Psoas muscle (tissue), 8 donors: Measurements from ENCODE around the gene GRK2. TPM values are rescaled to one million over a fixed set of nuclear protein-coding genes. Genes with fewer than 3 reads are reported as not detected.

ENCODE experiments used
- ATAC-seq, 4 donors: fragments of 200-7000 bp; cut with Tn5 transposase; one replicate each; pipeline ENCODE4 v1.9.1; 2020; ENCODE audit warnings: moderate library complexity in 3 of 4, mild to moderate bottlenecking in 2 of 4
- DNase-seq, 2 donors: peaks; one replicate each; pipeline ENCODE4 v3.0.0-alpha.2; 2020
- H3K27ac ChIP-seq: fragments of 200-600 bp; one replicate; pipeline ENCODE4 v1.8.0; 2022
- H3K27me3 ChIP-seq, 3 donors: fragments of 200-600 bp in 1 of 3; one replicate each; pipeline versions ENCODE4 v1.6.1 to v1.8.0; 2013 to 2022; ENCODE audit warnings: low read length in 2 of 3, mild to moderate bottlenecking in 2 of 3, moderate library complexity in 1 of 3; ENCODE audit not compliant: insufficient read depth in 3 of 3
- H3K36me3 ChIP-seq, 2 donors: fragments of 200-600 bp in 1 of 2; one replicate each; pipeline versions ENCODE4 v1.6.1 to v1.8.0; 2013 to 2022; ENCODE audit warnings: low read depth in 1 of 2, mild to moderate bottlenecking in 1 of 2, moderate library complexity in 1 of 2; ENCODE audit not compliant: insufficient read depth in 1 of 2
- H3K4me1 ChIP-seq: fragments of 200-600 bp; one replicate; pipeline ENCODE4 v1.8.0; 2022
- H3K4me3 ChIP-seq: fragments of 200-600 bp; one replicate; pipeline ENCODE4 v1.8.0; 2022; ENCODE audit warnings: mild to moderate bottlenecking
- H3K9me3 ChIP-seq: fragments of 200-600 bp; one replicate; pipeline ENCODE4 v1.8.0; 2022
- WGBS, 3 donors: extraction: QIAGEN DNeasy Blood & Tissue Kit; methylation state at CpG; one replicate each; pipeline versions ENCODE4 v1.1.6 to v1.1.7; 2013; 5-methylcytosine and 5-hydroxymethylcytosine counted together
- intact Hi-C, 2 donors: fragments of 100-400 bp; cut with DNase I; formaldehyde crosslinking; loops; one replicate each; pipeline versions ENCODE4 v1.11.0 to v1.14.2; 2022
- polyA plus RNA-seq, 3 donors: library from polyadenylated mRNA; stranded (reverse); fragments of 200-250 nt; gene quantifications; one replicate each; pipeline ENCODE4 v1.2.3, GENCODE V29; 2013
- total RNA-seq, 4 donors: library from RNA; stranded (reverse); fragmentation: NEBNext Ultra II Directional in 2 of 4; extraction: Animal tissue kit (Norgen Biotek cat#: 25700) in 2 of 4; gene quantifications; one replicate each; pipeline versions ENCODE4 v1.2.1 to v1.2.4, GENCODE V29; 2021 to 2023
- TF ChIP-seq, protein P1 (sequence below): fragments of 200-600 bp; IDR thresholded peaks from one replicate; pipeline ENCODE4 v1.8.0; 2022; ENCODE audit warnings: antibody characterized with exemption
- donor health status: healthy with polysubstance abuse.
- donor health status: DM: no; HTN: no; CAD: no; lungs with moderate emphysema.
- donor health status: Bipolar disorder and iron deficiency.
- donor health status: healthy.
- donor health status: DM: yes; HTN: yes; CAD: no.
- donor health status: DM: no; HTN: no; CAD: no.
- donor health status: DM: no; HTN: no; CAD: no.
- donor health status: DM: yes; HTN: yes; CAD: no.

Gene GRK2
- total and polyA plus RNA-seq, 7 donors = 37.3 to 56.8 (median 46.2) TPM

- H3K36me3 ChIP-seq = peaks cover 0 to 50% of the 10 kb centered on the region in 2 donors
- no peaks in the 10 kb centered on the region for H3K27me3 ChIP-seq
- TF ChIP-seq, protein P1, sequence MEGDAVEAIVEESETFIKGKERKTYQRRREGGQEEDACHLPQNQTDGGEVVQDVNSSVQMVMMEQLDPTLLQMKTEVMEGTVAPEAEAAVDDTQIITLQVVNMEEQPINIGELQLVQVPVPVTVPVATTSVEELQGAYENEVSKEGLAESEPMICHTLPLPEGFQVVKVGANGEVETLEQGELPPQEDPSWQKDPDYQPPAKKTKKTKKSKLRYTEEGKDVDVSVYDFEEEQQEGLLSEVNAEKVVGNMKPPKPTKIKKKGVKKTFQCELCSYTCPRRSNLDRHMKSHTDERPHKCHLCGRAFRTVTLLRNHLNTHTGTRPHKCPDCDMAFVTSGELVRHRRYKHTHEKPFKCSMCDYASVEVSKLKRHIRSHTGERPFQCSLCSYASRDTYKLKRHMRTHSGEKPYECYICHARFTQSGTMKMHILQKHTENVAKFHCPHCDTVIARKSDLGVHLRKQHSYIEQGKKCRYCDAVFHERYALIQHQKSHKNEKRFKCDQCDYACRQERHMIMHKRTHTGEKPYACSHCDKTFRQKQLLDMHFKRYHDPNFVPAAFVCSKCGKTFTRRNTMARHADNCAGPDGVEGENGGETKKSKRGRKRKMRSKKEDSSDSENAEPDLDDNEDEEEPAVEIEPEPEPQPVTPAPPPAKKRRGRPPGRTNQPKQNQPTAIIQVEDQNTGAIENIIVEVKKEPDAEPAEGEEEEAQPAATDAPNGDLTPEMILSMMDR = no peak
- ATAC-seq (no peak), DNase-seq (peak; percentile 9 to 53)
- intact Hi-C loops = no loop called here
- H3K9me3 ChIP-seq = no peaks in the 10 kb centered on the region
- WGBS, 3 donors = 82 to 86% (median 82%) methylated on average over 14 of the region's 14 CpGs
- peaks cover 49% of the 10 kb centered on the region for H3K4me1 ChIP-seq
- peak overlapping the region; percentile 56 for H3K4me3 ChIP-seq
- peak overlapping the region; percentile 88 for H3K27ac ChIP-seq
These were observed 12.1 kb downstream of the GRK2 start for GRCh38 chr11:67278135-67278938.

DNA sequence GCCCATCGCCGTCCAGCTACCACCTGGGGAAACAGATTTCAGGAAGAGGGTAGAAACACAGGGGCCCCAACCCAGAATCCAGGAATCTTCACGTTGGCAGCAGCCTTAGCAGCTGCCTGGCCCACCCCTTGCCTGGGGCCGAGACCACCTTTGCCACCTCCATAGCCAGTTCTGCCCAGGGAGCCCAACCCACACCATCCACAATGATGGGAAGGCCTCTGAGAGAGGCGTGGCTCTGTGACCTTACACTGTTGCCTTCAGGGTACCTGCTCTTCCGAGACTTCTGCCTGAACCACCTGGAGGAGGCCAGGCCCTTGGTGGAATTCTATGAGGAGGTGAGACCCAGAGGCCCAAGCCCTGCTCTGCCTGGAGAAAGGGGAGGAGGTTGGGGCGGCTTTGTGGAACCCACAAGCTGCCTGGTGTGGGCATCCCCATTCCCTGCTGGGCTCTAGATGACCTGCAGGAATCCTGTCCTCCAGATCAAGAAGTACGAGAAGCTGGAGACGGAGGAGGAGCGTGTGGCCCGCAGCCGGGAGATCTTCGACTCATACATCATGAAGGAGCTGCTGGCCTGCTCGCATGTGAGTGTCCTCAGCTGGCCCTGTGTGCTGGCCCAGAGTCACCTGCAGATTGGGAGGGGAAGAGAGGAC, 12.8 kb downstream of the GRK2 start:
- ATAC-seq (no peak), DNase-seq (peak; percentile 6 to 51)
- intact Hi-C loops = no loop called here
- WGBS, 3 donors = 85 to 87% (median 87%) methylated on average over 14 of the region's 14 CpGs
- Histone ChIP-seq H3K4me1 (peaks cover 42% of the 10 kb centered on the region), H3K4me3 (no peak overlapping the region), H3K27me3 (no peaks in the 10 kb centered on the region), H3K9me3 (no peaks in the 10 kb centered on the region), H3K36me3 (peaks cover 3 to 57% of the 10 kb centered on the region in 2 donors), H3K27ac (no peak overlapping the region)
- TF ChIP-seq, protein P1 = no peak

DNA sequence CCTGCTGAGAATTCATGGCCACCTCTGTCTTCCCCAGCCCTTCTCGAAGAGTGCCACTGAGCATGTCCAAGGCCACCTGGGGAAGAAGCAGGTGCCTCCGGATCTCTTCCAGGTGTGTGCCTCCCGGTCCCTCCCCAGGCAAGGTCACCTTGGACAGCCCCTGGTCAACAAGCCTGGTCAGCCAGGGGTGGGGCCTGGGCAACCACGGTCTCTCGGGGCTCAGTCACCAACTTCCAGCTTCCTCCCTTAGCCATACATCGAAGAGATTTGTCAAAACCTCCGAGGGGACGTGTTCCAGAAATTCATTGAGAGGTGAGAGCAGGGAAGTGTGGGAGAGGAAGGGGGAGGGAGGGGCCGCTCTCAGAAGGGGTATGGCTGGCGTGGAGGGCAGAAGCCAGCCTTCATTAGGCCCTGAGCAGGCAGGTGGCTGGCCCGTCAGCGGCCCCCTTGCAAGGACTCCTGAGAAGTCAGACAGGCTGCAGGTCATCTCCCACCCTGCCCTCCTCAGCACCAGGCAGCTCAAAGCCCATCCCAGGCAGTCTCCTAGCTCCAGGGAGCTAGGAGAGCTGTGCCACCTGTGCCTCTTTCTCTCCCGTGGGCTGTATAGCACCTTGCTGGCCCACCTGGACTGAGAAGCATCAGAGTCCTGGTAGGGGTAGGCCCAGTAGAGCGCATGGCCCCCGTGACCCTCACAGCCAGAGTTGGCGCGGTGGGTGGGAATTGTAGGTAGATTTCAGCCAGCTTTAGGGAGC, 13.5 kb downstream of the GRK2 start:
- Histone ChIP-seq H3K4me1 (peaks cover 34% of the 10 kb centered on the region), H3K27ac (no peak overlapping the region), H3K27me3 (no peaks in the 10 kb centered on the region), H3K4me3 (no peak overlapping the region), H3K36me3 (peaks cover 3 to 64% of the 10 kb centered on the region in 2 donors), H3K9me3 (no peaks in the 10 kb centered on the region)
- ATAC-seq (no peak), DNase-seq (peak; percentile 14 to 43)
- WGBS, 3 donors = 85 to 87% (median 86%) methylated on average over 17 of the region's 17 CpGs
- TF ChIP-seq, protein P1 = no peak
- intact Hi-C loops = no loop called here

DNA sequence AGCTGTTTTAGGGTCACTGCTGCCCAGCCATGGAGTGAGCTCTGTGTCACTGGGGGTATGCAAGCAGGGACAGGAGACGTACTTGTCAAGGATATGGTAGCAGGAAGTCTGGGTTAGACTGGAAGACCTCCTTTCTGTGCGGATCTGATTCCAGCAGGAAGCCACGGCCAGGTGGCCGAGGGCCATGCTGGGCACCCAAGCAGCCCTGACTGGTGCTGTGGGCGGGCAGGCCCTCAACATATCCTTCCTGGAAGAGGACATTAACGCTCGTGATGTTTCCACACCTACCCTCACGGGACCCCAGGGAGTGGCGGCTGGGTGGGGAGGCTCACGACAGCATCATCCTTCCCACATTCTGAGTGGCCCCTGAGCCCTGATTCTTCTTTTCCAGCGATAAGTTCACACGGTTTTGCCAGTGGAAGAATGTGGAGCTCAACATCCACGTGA, 14.1 kb downstream of the GRK2 start:
- intact Hi-C loops = no loop called here
- ATAC-seq (no peak), DNase-seq (peak; percentile 12 to 39)
- TF ChIP-seq, protein P1 = no peak
- Histone ChIP-seq H3K27me3 (no peaks in the 10 kb centered on the region), H3K4me3 (no peak overlapping the region), H3K9me3 (no peaks in the 10 kb centered on the region), H3K27ac (no peak overlapping the region), H3K36me3 (peaks cover 3 to 70% of the 10 kb centered on the region in 2 donors), H3K4me1 (peaks cover 28% of the 10 kb centered on the region)
- WGBS, 3 donors = 65 to 77% (median 72%) methylated on average over 13 of the region's 13 CpGs
